ENCODE data around the gene MIP.

The MIP gene

GRCh38 chr12:56454557-56454956, at the start of gene MIP:
Gene MIP, minus strand, starts transcription at chr12:56454657. Its CDS starts 44 bp downstream, at chr12:56454613.
- TF ChIP-seq, protein P1, sequence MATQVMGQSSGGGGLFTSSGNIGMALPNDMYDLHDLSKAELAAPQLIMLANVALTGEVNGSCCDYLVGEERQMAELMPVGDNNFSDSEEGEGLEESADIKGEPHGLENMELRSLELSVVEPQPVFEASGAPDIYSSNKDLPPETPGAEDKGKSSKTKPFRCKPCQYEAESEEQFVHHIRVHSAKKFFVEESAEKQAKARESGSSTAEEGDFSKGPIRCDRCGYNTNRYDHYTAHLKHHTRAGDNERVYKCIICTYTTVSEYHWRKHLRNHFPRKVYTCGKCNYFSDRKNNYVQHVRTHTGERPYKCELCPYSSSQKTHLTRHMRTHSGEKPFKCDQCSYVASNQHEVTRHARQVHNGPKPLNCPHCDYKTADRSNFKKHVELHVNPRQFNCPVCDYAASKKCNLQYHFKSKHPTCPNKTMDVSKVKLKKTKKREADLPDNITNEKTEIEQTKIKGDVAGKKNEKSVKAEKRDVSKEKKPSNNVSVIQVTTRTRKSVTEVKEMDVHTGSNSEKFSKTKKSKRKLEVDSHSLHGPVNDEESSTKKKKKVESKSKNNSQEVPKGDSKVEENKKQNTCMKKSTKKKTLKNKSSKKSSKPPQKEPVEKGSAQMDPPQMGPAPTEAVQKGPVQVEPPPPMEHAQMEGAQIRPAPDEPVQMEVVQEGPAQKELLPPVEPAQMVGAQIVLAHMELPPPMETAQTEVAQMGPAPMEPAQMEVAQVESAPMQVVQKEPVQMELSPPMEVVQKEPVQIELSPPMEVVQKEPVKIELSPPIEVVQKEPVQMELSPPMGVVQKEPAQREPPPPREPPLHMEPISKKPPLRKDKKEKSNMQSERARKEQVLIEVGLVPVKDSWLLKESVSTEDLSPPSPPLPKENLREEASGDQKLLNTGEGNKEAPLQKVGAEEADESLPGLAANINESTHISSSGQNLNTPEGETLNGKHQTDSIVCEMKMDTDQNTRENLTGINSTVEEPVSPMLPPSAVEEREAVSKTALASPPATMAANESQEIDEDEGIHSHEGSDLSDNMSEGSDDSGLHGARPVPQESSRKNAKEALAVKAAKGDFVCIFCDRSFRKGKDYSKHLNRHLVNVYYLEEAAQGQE (IDR thresholded peaks at IDR 0.05; ENCODE audit: low read depth): no peak

GRCh38 chr12:56498126-56498902, 43.9 kb upstream of the MIP start:
- TF ChIP-seq NFIC (IDR thresholded peaks at IDR 0.05): peak; percentile 68
- TF ChIP-seq EP300 (IDR thresholded peaks at IDR 0.05; ENCODE audit: borderline replicate concordance): peak; percentile 37; the same call in 1 of the 2 replicates
- TF ChIP-seq TEAD4 (IDR thresholded peaks at IDR 0.05): peak; percentile 49; the same call in 1 of the 2 replicates
- TF ChIP-seq TCF12 (IDR thresholded peaks at IDR 0.05; ENCODE audit: low read depth): peak; percentile 36; the same call in 1 of the 2 replicates
- TF ChIP-seq, protein P2, sequence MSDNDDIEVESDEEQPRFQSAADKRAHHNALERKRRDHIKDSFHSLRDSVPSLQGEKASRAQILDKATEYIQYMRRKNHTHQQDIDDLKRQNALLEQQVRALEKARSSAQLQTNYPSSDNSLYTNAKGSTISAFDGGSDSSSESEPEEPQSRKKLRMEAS (IDR thresholded peaks at IDR 0.05): peak; percentile 48; the same call in 1 of the 2 replicates
- 0 out of 2 replicates have a peak, but pooled peaks have one; percentile 6 for TF ChIP-seq YY1 (IDR thresholded peaks at IDR 0.05; ENCODE audit: low read depth)

- peak; percentile 58 for TF ChIP-seq RAD21 (IDR thresholded peaks at IDR 0.05; ENCODE audit: low read depth)
Measured at GRCh38 chr12:56496704-56497103, 42.2 kb upstream of the MIP start.

GRCh38 chr12:56490360-56490759, 35.9 kb upstream of the MIP start:
- TF ChIP-seq, protein P2 (IDR thresholded peaks at IDR 0.05): no peak
- TF ChIP-seq TCF12 (IDR thresholded peaks at IDR 0.05; ENCODE audit: low read depth) (no peak), CEBPB (IDR thresholded peaks at IDR 0.05) (no peak), EGR1 (IDR thresholded peaks at IDR 0.05) (no peak), YY1 (IDR thresholded peaks at IDR 0.05; ENCODE audit: low read depth) (no peak), FOXM1 (IDR thresholded peaks at IDR 0.05; ENCODE audit: borderline replicate concordance, low read depth) (no peak), NFIC (IDR thresholded peaks at IDR 0.05) (no peak), RAD21 (IDR thresholded peaks at IDR 0.05; ENCODE audit: low read depth) (no peak), USF1 (IDR thresholded peaks at IDR 0.05) (no peak), TEAD4 (IDR thresholded peaks at IDR 0.05) (no peak), EP300 (IDR thresholded peaks at IDR 0.05; ENCODE audit: borderline replicate concordance) (no peak)

DNA sequence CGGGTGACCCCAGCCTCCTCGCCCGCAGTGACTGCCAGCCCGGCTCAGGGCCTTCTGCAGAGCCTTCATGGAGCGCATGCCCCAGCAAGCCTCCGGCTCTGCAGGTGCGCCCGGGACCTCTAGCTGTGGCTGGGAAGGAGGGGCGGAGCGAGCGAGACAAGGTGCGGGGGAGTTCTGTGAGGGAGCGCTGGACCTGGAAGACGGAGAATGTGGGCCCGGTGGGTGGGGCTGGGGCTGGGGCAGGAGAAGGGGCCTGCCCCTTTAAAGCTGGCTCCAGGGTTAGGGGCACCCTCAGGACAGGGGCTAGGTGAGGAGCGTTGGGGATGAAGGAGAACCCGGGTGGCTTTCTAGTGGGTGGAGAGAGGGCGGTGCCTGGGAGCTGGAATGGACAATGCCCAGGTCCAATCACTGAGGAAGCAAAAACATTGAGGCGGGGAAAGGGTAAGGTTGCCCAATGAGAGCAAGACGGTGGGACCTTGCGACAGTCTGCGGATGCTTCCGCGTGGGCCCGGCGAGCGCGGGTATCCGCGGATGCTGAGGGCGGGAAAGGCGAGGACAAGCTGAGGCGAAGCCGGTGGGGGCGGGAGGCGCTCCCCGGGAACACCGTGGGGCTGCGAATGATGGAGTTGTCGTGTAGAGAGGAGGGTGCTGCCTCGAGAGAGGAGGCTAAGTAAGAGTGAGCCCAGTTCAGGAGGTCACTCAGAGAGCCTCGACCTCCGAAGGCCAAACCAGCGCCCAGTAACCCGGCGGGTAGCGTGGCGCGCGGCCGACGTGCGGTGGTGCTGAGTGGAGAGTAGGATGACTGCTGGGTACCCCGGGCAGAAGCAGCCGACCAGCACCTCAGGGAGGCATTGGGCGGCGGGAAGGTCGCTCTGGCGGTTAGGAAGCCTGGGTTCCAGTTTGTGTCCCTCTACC, 33.8 kb upstream of the MIP start, which contains the start of gene GLS2:
GLS2 (minus strand) TSS at position 121 of the 915 bp plus-strand sequence; CDS start at position 78, 43 bp downstream.
- TF ChIP-seq RAD21 (IDR thresholded peaks at IDR 0.05; ENCODE audit: low read depth) (no peak), TCF12 (IDR thresholded peaks at IDR 0.05; ENCODE audit: low read depth) (peak; percentile 71), CREB1 (IDR thresholded peaks at IDR 0.05; ENCODE audit: low read depth) (peak; percentile 52; the same call in 1 of the 2 replicates), EGR1 (IDR thresholded peaks at IDR 0.05) (peak; percentile 81), NFIC (IDR thresholded peaks at IDR 0.05) (no peak), TEAD4 (IDR thresholded peaks at IDR 0.05) (peak; percentile 59), CEBPB (IDR thresholded peaks at IDR 0.05) (peak; percentile 91)
- TF ChIP-seq, protein P1 (IDR thresholded peaks at IDR 0.05; ENCODE audit: low read depth): no peak
- TF ChIP-seq, protein P2 (IDR thresholded peaks at IDR 0.05): peak; percentile 100

GRCh38 chr12:56487448-56488040, 33.1 kb upstream of the MIP start:
- TF ChIP-seq EGR1 (IDR thresholded peaks at IDR 0.05) (peak; percentile 78), TAF1 (IDR thresholded peaks at IDR 0.05; ENCODE audit: low read depth) (no peak), RAD21 (IDR thresholded peaks at IDR 0.05; ENCODE audit: low read depth) (no peak), USF1 (IDR thresholded peaks at IDR 0.05) (peak; percentile 67), ZBTB7A (IDR thresholded peaks at IDR 0.05; ENCODE audit: low read depth) (no peak), FOXM1 (IDR thresholded peaks at IDR 0.05; ENCODE audit: borderline replicate concordance, low read depth) (no peak), TCF12 (IDR thresholded peaks at IDR 0.05; ENCODE audit: low read depth) (no peak), NFIC (IDR thresholded peaks at IDR 0.05) (no peak), YY1 (IDR thresholded peaks at IDR 0.05; ENCODE audit: low read depth) (no peak), CEBPB (IDR thresholded peaks at IDR 0.05) (no peak), EP300 (IDR thresholded peaks at IDR 0.05; ENCODE audit: borderline replicate concordance) (no peak), TEAD4 (IDR thresholded peaks at IDR 0.05) (no peak), CREB1 (IDR thresholded peaks at IDR 0.05; ENCODE audit: low read depth) (no peak)
- TF ChIP-seq, protein P1 (IDR thresholded peaks at IDR 0.05; ENCODE audit: low read depth): no peak; the same call in 1 of the 2 replicates
- TF ChIP-seq, protein P2 (IDR thresholded peaks at IDR 0.05): peak; percentile 79

All from Ishikawa (cell line).